Activated CD4-positive, alpha-beta memory T cell treated with anti-CD3 and anti-CD28 coated beads for 36 hours (primary cell): ENCODE measurements around the gene CCDC188. TPM values are rescaled to one million over a fixed set of nuclear protein-coding genes. Genes with fewer than 3 reads are reported as not detected.

Source experiments
- CTCF ChIA-PET: fragments of 350-600 bp; sonication (Branson Sonifier 250); formaldehyde crosslinking; loops from one replicate; lab custom pipeline; 2021; ENCODE audit warnings: antibody characterized with exemption, inconsistent platforms; lab: Charles Lee
- POLR2A ChIA-PET: fragments of 350-600 bp; sonication (Branson Sonifier 250); formaldehyde crosslinking; loops from one replicate; lab custom pipeline; 2021; ENCODE audit warnings: antibody characterized with exemption; lab: Charles Lee
- DNase-seq: peaks from one replicate; pipeline ENCODE4 v3.0.0-alpha.2; 2020
- H3K27ac Mint-ChIP-seq: one replicate; pipeline ENCODE4 v1.8.0; 2021; ENCODE audit warnings: mixed read lengths
- H3K27me3 Mint-ChIP-seq: one replicate; pipeline ENCODE4 v1.8.0; 2021; ENCODE audit warnings: mixed read lengths
- H3K36me3 Mint-ChIP-seq: one replicate; pipeline ENCODE4 v1.8.0; 2021; ENCODE audit warnings: mixed read lengths
- H3K4me1 Mint-ChIP-seq: one replicate; pipeline ENCODE4 v1.8.0; 2021; ENCODE audit warnings: low read depth, mixed read lengths
- H3K4me3 Mint-ChIP-seq: one replicate; pipeline ENCODE4 v1.8.0; 2021; ENCODE audit warnings: mild to moderate bottlenecking, mixed read lengths
- H3K9me3 Mint-ChIP-seq: one replicate; pipeline ENCODE4 v1.8.0; 2021; ENCODE audit warnings: mixed read lengths
- intact Hi-C: fragments of 100-400 bp; cut with micrococcal nuclease; formaldehyde crosslinking; loops from one replicate; pipeline ENCODE4 v1.15.1; 2023
- total RNA-seq, 2 experiments: library from RNA; stranded (reverse); gene quantifications; one replicate each; pipeline ENCODE4 v1.2.3, GENCODE V29; 2021

Gene CCDC188
- total RNA-seq, 2 experiments from 2014 or later = 0.52 TPM; not detected in 1

GRCh38 chr22:20131859-20132685, 18.8 kb downstream of the CCDC188 start:
- DNase-seq = peak; percentile 20
- Mint-ChIP-seq H3K27ac (no peak overlapping the region), H3K9me3 (no peaks in the 10 kb centered on the region), H3K4me3 (peak overlapping the region; percentile 72), H3K27me3 (no peaks in the 10 kb centered on the region), H3K4me1 (peaks cover 37% of the 10 kb centered on the region), H3K36me3 (peaks cover 4% of the 10 kb centered on the region)
- ChIA-PET POLR2A (no interaction called here), CTCF (no interaction called here)
- intact Hi-C loops = loop anchor here (1.0 kb wide), 1 partner anchor 15 kb away; the partner anchor contains the start of gene TRMT2A

- Mint-ChIP-seq H3K4me1 (peaks cover 35% of the 10 kb centered on the region), H3K27me3 (no peaks in the 10 kb centered on the region), H3K27ac (no peak within 1 kb of the TSS), H3K36me3 (peaks cover 4% of the 10 kb centered on the region), H3K4me3 (peak within 1 kb of the TSS; percentile 72), H3K9me3 (no peaks in the 10 kb centered on the region)
- ChIA-PET CTCF (no interaction called here), POLR2A (no interaction called here)
- peak; percentile 45 for DNase-seq
- intact Hi-C loops = loop anchor here (1.0 kb wide), 1 partner anchor 14 kb away; the partner anchor contains the start of gene TRMT2A
Measured at GRCh38 chr22:20131597-20131858, 19.3 kb downstream of the CCDC188 start, which contains the start of gene ZDHHC8. ZDHHC8 (plus strand) TSS chr22:20131804; CDS start chr22:20131948, 144 bp downstream.

- no peaks in the 10 kb centered on the region for H3K27me3 Mint-ChIP-seq
- intact Hi-C loops = loop anchor here (1.0 kb wide), 1 partner anchor 14 kb away; the partner anchor contains the start of gene TRMT2A
- H3K27ac Mint-ChIP-seq = no peak overlapping the region
- CTCF ChIA-PET = interaction anchor here (1.1 to 3.8 kb wide), 2 partner anchors 9 to 160 kb away, joined by 3 to 25 read pairs; no protein-coding TSS in a partner anchor
- peak overlapping the region; percentile 45 for H3K4me3 Mint-ChIP-seq
- peak; percentile 75 for DNase-seq
- POLR2A ChIA-PET = interaction anchor here (0.8 to 2.8 kb wide), 3 partner anchors 9 to 13 kb away, joined by 3 to 17 read pairs (median 6); partner anchors contain the start of gene TRMT2A
- peaks cover 32% of the 10 kb centered on the region for H3K4me1 Mint-ChIP-seq
- no peaks in the 10 kb centered on the region for H3K9me3 Mint-ChIP-seq
- peaks cover 8% of the 10 kb centered on the region for H3K36me3 Mint-ChIP-seq
Measured at GRCh38 chr22:20130731-20131596, 19.9 kb downstream of the CCDC188 start.

- Mint-ChIP-seq H3K27ac (no peak overlapping the region), H3K36me3 (peaks cover 11% of the 10 kb centered on the region), H3K9me3 (no peaks in the 10 kb centered on the region), H3K4me3 (peak overlapping the region; percentile 45), H3K27me3 (no peaks in the 10 kb centered on the region), H3K4me1 (peaks cover 30% of the 10 kb centered on the region)
- ChIA-PET CTCF (interaction anchor here (1.0 to 3.8 kb wide), 4 partner anchors 9 to 159 kb away, joined by 3 to 25 read pairs (median 8); no protein-coding TSS in a partner anchor), POLR2A (interaction anchor here (0.8 to 2.8 kb wide), 3 partner anchors 8 to 12 kb away, joined by 3 to 17 read pairs (median 6); partner anchors contain the start of gene TRMT2A)
- intact Hi-C loops = no loop called here
- DNase-seq = peak; percentile 33
Measured at GRCh38 chr22:20130319-20130718, 20.5 kb downstream of the CCDC188 start.

GRCh38 chr22:20129747-20130014, 21.2 kb downstream of the CCDC188 start:
- Mint-ChIP-seq H3K27ac (peak overlapping the region; percentile 81), H3K27me3 (no peaks in the 10 kb centered on the region), H3K36me3 (peaks cover 16% of the 10 kb centered on the region), H3K9me3 (no peaks in the 10 kb centered on the region), H3K4me3 (no peak overlapping the region), H3K4me1 (peaks cover 30% of the 10 kb centered on the region)
- intact Hi-C loops = loop anchor here (1.0 kb wide), 2 partner anchors 159 to 167 kb away; no protein-coding TSS in a partner anchor
- ChIA-PET CTCF (interaction anchor here (0.5 to 3.8 kb wide), 14 partner anchors 10 to 182 kb away, joined by 3 to 25 read pairs (median 3); partner anchors contain the start of gene TRMT2A), POLR2A (interaction anchor here (1.2 to 2.8 kb wide), 2 partner anchors 12 to 14 kb away, joined by 3 to 17 read pairs; partner anchors contain the start of genes RANBP1 and TRMT2A)
- no peak for DNase-seq

GRCh38 chr22:20128902-20129746, 21.7 kb downstream of the CCDC188 start:
- intact Hi-C loops = loop anchor here (1.0 kb wide), 2 partner anchors 159 to 167 kb away; no protein-coding TSS in a partner anchor
- Mint-ChIP-seq H3K27ac (peak overlapping the region; percentile 81), H3K36me3 (peaks cover 17% of the 10 kb centered on the region), H3K9me3 (no peaks in the 10 kb centered on the region), H3K4me3 (no peak overlapping the region), H3K4me1 (peaks cover 27% of the 10 kb centered on the region), H3K27me3 (no peaks in the 10 kb centered on the region)
- POLR2A ChIA-PET = interaction anchor here (1.2 to 2.8 kb wide), 2 partner anchors 11 to 13 kb away, joined by 3 to 17 read pairs; partner anchors contain the start of genes RANBP1 and TRMT2A
- CTCF ChIA-PET = interaction anchor here (0.5 to 3.8 kb wide), 15 partner anchors 10 to 399 kb away, joined by 3 to 25 read pairs (median 3); partner anchors contain the start of gene TRMT2A
- peak; percentile 75 for DNase-seq

- intact Hi-C loops = no loop called here
- no peaks in the 10 kb centered on the region for H3K27me3 Mint-ChIP-seq
- no peak overlapping the region for H3K4me3 Mint-ChIP-seq
- DNase-seq = no peak
- peaks cover 21% of the 10 kb centered on the region for H3K36me3 Mint-ChIP-seq
- H3K9me3 Mint-ChIP-seq = no peaks in the 10 kb centered on the region
- H3K27ac Mint-ChIP-seq = peak overlapping the region; percentile 81
- CTCF ChIA-PET = interaction anchor here (1.2 to 3.8 kb wide), 6 partner anchors 9 to 398 kb away, joined by 3 to 25 read pairs (median 6); partner anchors contain the start of gene TRMT2A
- peaks cover 23% of the 10 kb centered on the region for H3K4me1 Mint-ChIP-seq
- POLR2A ChIA-PET = interaction anchor here (1.2 to 2.8 kb wide), 2 partner anchors 11 to 13 kb away, joined by 3 to 17 read pairs; partner anchors contain the start of genes RANBP1 and TRMT2A
Measured at GRCh38 chr22:20128619-20128901, 22.3 kb downstream of the CCDC188 start.

- Mint-ChIP-seq H3K27me3 (no peaks in the 10 kb centered on the region), H3K4me3 (no peak overlapping the region), H3K36me3 (peaks cover 21% of the 10 kb centered on the region), H3K27ac (peak overlapping the region; percentile 81), H3K4me1 (peaks cover 18% of the 10 kb centered on the region), H3K9me3 (no peaks in the 10 kb centered on the region)
- intact Hi-C loops = no loop called here
- no peak for DNase-seq
- POLR2A ChIA-PET = interaction anchor here (2.8 kb wide), 1 partner anchor 10 kb away, joined by 17 read pairs; the partner anchor contains the start of gene TRMT2A
- CTCF ChIA-PET = interaction anchor here (1.2 to 3.8 kb wide), 6 partner anchors 9 to 397 kb away, joined by 3 to 25 read pairs (median 5); partner anchors contain the start of gene TRMT2A
Measured at GRCh38 chr22:20127869-20128618, 22.8 kb downstream of the CCDC188 start.

- POLR2A ChIA-PET = no interaction called here
Measured at GRCh38 chr22:20127318-20127868, 23.5 kb downstream of the CCDC188 start.

More at GRCh38 chr22:20127318-20127868, 23.5 kb downstream of the CCDC188 start:
- Mint-ChIP-seq H3K4me3 (no peak overlapping the region), H3K9me3 (no peaks in the 10 kb centered on the region), H3K36me3 (peaks cover 22% of the 10 kb centered on the region), H3K27me3 (no peaks in the 10 kb centered on the region), H3K4me1 (peaks cover 12% of the 10 kb centered on the region), H3K27ac (peak overlapping the region; percentile 54)
- CTCF ChIA-PET = interaction anchor here (1.2 to 3.8 kb wide), 2 partner anchors 30 to 156 kb away, joined by 4 to 25 read pairs; no protein-coding TSS in a partner anchor
- no peak for DNase-seq
- intact Hi-C loops = no loop called here
